IMR-90 (cell line): Measurements from ENCODE around the gene RNF144A. TPM values are rescaled to one million over a fixed set of nuclear protein-coding genes. Genes with fewer than 3 reads are reported as not detected.

Source experiments
- ATAC-seq: fragments of 200-7000 bp; cut with Tn5 transposase; 2 replicates; pipeline ENCODE4 v1.9.1; 2020; ENCODE audit warnings: low read depth, mild to moderate bottlenecking, moderate library complexity
- BruUV-seq: library from RNA; stranded (reverse); fragments of 400-500 nt; replicated peaks from 2 replicates; lab custom pipeline; 2021; lab: Mats Ljungman, UMichigan
- CTCF ChIA-PET: fragments of 300-600 bp; formaldehyde crosslinking; extraction: SDS; loops from one replicate; lab custom pipeline; 2021; ENCODE audit warnings: antibody characterized with exemption; lab: Yijun Ruan, JAX
- POLR2A ChIA-PET: fragments of 300-600 bp; sonication (Branson Sonifier 250); formaldehyde crosslinking; loops from one replicate; lab custom pipeline; 2022; ENCODE audit warnings: antibody characterized with exemption; ENCODE audit not compliant: unreplicated experiment; lab: Charles Lee
- DNase-seq: peaks from one replicate; pipeline ENCODE4 v3.0.0; 2013
- H2AFZ ChIP-seq: replicated peaks from 2 replicates; pipeline ENCODE3; 2013; ENCODE audit warnings: low read length, mild to moderate bottlenecking; ENCODE audit not compliant: poor library complexity
- H2AK5ac ChIP-seq: 2 replicates; pipeline ENCODE4 v1.6.1; 2013; ENCODE audit warnings: low read depth, low read length, inconsistent platforms
- H2AK9ac ChIP-seq: replicated peaks from 2 replicates; pipeline ENCODE3; 2013; ENCODE audit warnings: mild to moderate bottlenecking, low read depth, low read length, moderate library complexity; ENCODE audit not compliant: poor library complexity
- H2BK120ac ChIP-seq: 2 replicates; pipeline ENCODE4 v1.6.1; 2013; ENCODE audit warnings: low read depth, low read length, inconsistent platforms
- H2BK15ac ChIP-seq: 3 replicates; pipeline ENCODE4 v1.6.1; 2013; ENCODE audit warnings: low read depth, low read length, inconsistent platforms
- H2BK20ac ChIP-seq: 2 replicates; pipeline ENCODE4 v1.6.1; 2013; ENCODE audit warnings: low read depth, mild to moderate bottlenecking, inconsistent platforms, low read length, moderate library complexity
- H2BK5ac ChIP-seq: 2 replicates; pipeline ENCODE4 v1.6.1; 2013; ENCODE audit warnings: mild to moderate bottlenecking, low read depth, low read length, inconsistent platforms; ENCODE audit not compliant: poor library complexity, severe bottlenecking
- H3K14ac ChIP-seq: replicated peaks from 2 replicates; pipeline ENCODE4 v1.6.1; 2013; ENCODE audit warnings: low read depth, low read length, inconsistent platforms
- H3K18ac ChIP-seq: 2 replicates; pipeline ENCODE4 v1.6.1; 2013; ENCODE audit warnings: low read depth, low read length, control low read depth
- H3K23ac ChIP-seq: 2 replicates; pipeline ENCODE4 v1.6.1; 2013; ENCODE audit warnings: low read depth, low read length, inconsistent platforms
- H3K27ac ChIP-seq: 2 replicates; pipeline ENCODE4 v1.5.1; 2013; ENCODE audit warnings: mild to moderate bottlenecking, control low read depth, low read length; ENCODE audit not compliant: insufficient read depth
- H3K27me3 ChIP-seq: 2 replicates; pipeline ENCODE4 v1.6.1; 2013; ENCODE audit warnings: low read length; ENCODE audit not compliant: control insufficient read depth, insufficient read depth
- H3K36me3 ChIP-seq: 2 replicates; pipeline ENCODE4 v1.6.1; 2013; ENCODE audit warnings: low read length, mixed read lengths; ENCODE audit not compliant: control insufficient read depth, insufficient read depth
- H3K4ac ChIP-seq: 2 replicates; pipeline ENCODE4 v1.6.1; 2013; ENCODE audit warnings: low read depth, low read length, inconsistent platforms
- H3K4me1 ChIP-seq: 2 replicates; pipeline ENCODE4 v1.6.1; 2013; ENCODE audit warnings: low read length, mixed read lengths; ENCODE audit not compliant: control insufficient read depth, insufficient read depth
- H3K4me2 ChIP-seq: 2 replicates; pipeline ENCODE4 v1.6.1; 2013; ENCODE audit warnings: low read depth, mild to moderate bottlenecking, control low read depth, low read length, moderate library complexity
- H3K4me3 ChIP-seq: 2 replicates; pipeline ENCODE4 v1.5.1; 2013; ENCODE audit warnings: low read depth, mild to moderate bottlenecking, control low read depth, low read length, moderate library complexity; ENCODE audit not compliant: insufficient read depth
- H3K56ac ChIP-seq: 2 replicates; pipeline ENCODE4 v1.6.1; 2013; ENCODE audit warnings: low read length, inconsistent platforms; ENCODE audit not compliant: insufficient read depth; ENCODE audit errors: extremely low read depth
- H3K79me1 ChIP-seq, 2 experiments: 2 replicates each; pipeline ENCODE4 v1.6.1; 2013; ENCODE audit warnings: low read length in 2 of 2, inconsistent platforms in 1 of 2, low read depth in 1 of 2
- H3K9ac ChIP-seq: 2 replicates; pipeline ENCODE4 v1.6.1; 2013; ENCODE audit warnings: low read depth, low read length, control low read depth
- H3K9me1 ChIP-seq: 2 replicates; pipeline ENCODE4 v1.6.1; 2013; ENCODE audit warnings: low read length, inconsistent platforms; ENCODE audit not compliant: insufficient read depth
- H3K9me3 ChIP-seq: 2 replicates; pipeline ENCODE4 v1.6.1; 2013; ENCODE audit warnings: low read length; ENCODE audit not compliant: control insufficient read depth, insufficient read depth
- H4K20me1 ChIP-seq: 2 replicates; pipeline ENCODE4 v1.6.1; 2013; ENCODE audit warnings: low read length, inconsistent platforms; ENCODE audit not compliant: insufficient read depth
- H4K5ac ChIP-seq: 2 replicates; pipeline ENCODE4 v1.6.1; 2013; ENCODE audit warnings: mild to moderate bottlenecking, low read depth, low read length, control low read depth
- H4K8ac ChIP-seq, 2 experiments: 2 replicates each; pipeline ENCODE4 v1.6.1; 2013; ENCODE audit warnings: low read depth in 2 of 2, low read length in 2 of 2, control low read depth in 1 of 2, inconsistent platforms in 1 of 2
- H4K91ac ChIP-seq: 2 replicates; pipeline ENCODE4 v1.6.1; 2013; ENCODE audit warnings: low read depth, low read length, inconsistent platforms; ENCODE audit not compliant: insufficient read depth
- BHLHE40 ChIP-seq: fragments of 150-350 bp; IDR thresholded peaks from 2 replicates; pipeline ENCODE4 v1.6.1; 2016; ENCODE audit warnings: mild to moderate bottlenecking, low read depth, low read length
- CHD1 ChIP-seq: IDR thresholded peaks from 2 replicates; pipeline ENCODE4 v1.6.1; 2012; ENCODE audit warnings: low read depth, low read length, improper control_type of control experiment
- FOS ChIP-seq: fragments of 150-350 bp; IDR thresholded peaks from 2 replicates; pipeline ENCODE4 v1.6.1; 2016; ENCODE audit warnings: low read depth, low read length
- MAFK ChIP-seq: IDR thresholded peaks from 2 replicates; pipeline ENCODE4 v1.6.1; 2012; ENCODE audit warnings: low read depth, low read length, improper control_type of control experiment
- MXI1 ChIP-seq: IDR thresholded peaks from 2 replicates; pipeline ENCODE4 v1.6.1; 2012; ENCODE audit warnings: low read depth, mild to moderate bottlenecking, low read length, moderate library complexity, borderline replicate concordance
- NFE2L2 ChIP-seq: fragments of 150-350 bp; IDR thresholded peaks from 2 replicates; pipeline ENCODE4 v1.6.1; 2016; ENCODE audit warnings: low read depth, mild to moderate bottlenecking, low read length
- POLR2A ChIP-seq: IDR thresholded peaks from 2 replicates; pipeline ENCODE4 v1.6.1; 2012; ENCODE audit warnings: mild to moderate bottlenecking, low read depth, low read length
- RAD21 ChIP-seq: IDR thresholded peaks from 2 replicates; pipeline ENCODE4 v1.6.1; 2012; ENCODE audit warnings: low read length, improper control_type of control experiment
- SMC3 ChIP-seq: fragments of 150-350 bp; IDR thresholded peaks from 2 replicates; pipeline ENCODE4 v1.6.1; 2016; ENCODE audit warnings: low read depth, mild to moderate bottlenecking, antibody characterized with exemption, low read length, moderate library complexity
- WGBS, 2 experiments: methylation state at CpG; one replicate each; pipeline versions ENCODE4 v1.1.5 to v1.1.7; 2013; ENCODE audit warnings: missing lambda C conversion rate in 2 of 2; ENCODE audit not compliant: insufficient read length in 1 of 2; ENCODE audit errors: extremely low coverage in 2 of 2; 5-methylcytosine and 5-hydroxymethylcytosine counted together
- dilution Hi-C: fragments of 300-500 bp; cut with HindIII; formaldehyde crosslinking; loops from one replicate; pipeline ENCODE4 v1.14.3; 2018; ENCODE audit warnings: low sequenced_read_pairs; ENCODE audit not compliant: unreplicated experiment
- in situ Hi-C: fragments of 300-500 bp; cut with MboI; formaldehyde crosslinking; loops from 3 replicates; pipeline ENCODE4 v1.14.3; 2019; ENCODE audit warnings: low sequenced_read_pairs, inconsistent platforms, mixed read lengths
- intact Hi-C: fragments of 100-400 bp; cut with micrococcal nuclease; formaldehyde crosslinking; loops from 2 replicates; pipeline ENCODE4 v1.10.0; 2022
- polyA plus RNA-seq, 3 experiments: library from polyadenylated mRNA; depleted of rRNA; stranded (reverse); fragments of >200 nt; gene quantifications; 2 replicates each; pipeline ENCODE4 v1.2.3, GENCODE V29; 2012; ENCODE audit warnings: low replicate concordance in 1 of 3
- total RNA-seq: library from RNA; depleted of rRNA; stranded (reverse); fragments of >200 nt; gene quantifications from 2 replicates; pipeline ENCODE4 v1.2.3, GENCODE V29; 2012
- TF ChIP-seq, protein P1 (sequence below): fragments of 150-350 bp; IDR thresholded peaks from 2 replicates; pipeline ENCODE4 v1.6.1; 2017; ENCODE audit warnings: mild to moderate bottlenecking, antibody characterized with exemption, low read length, low read depth
- TF ChIP-seq, protein P2 (sequence below): fragments of 150-350 bp; IDR thresholded peaks from 2 replicates; pipeline ENCODE4 v1.6.1; 2016; ENCODE audit warnings: low read depth, mild to moderate bottlenecking, low read length, moderate library complexity, borderline replicate concordance
- TF ChIP-seq, protein P3 (sequence below): conservative IDR thresholded peaks from 2 replicates; pipeline ENCODE4 v1.5.1; 2012; ENCODE audit warnings: mild to moderate bottlenecking, low read depth, low read length, improper control_type of control experiment

Gene RNF144A
- total and polyA plus RNA-seq, 2 of the 4 experiments (the other 2 are of a cell fraction) = 0.18 to 0.26 TPM

DNA sequence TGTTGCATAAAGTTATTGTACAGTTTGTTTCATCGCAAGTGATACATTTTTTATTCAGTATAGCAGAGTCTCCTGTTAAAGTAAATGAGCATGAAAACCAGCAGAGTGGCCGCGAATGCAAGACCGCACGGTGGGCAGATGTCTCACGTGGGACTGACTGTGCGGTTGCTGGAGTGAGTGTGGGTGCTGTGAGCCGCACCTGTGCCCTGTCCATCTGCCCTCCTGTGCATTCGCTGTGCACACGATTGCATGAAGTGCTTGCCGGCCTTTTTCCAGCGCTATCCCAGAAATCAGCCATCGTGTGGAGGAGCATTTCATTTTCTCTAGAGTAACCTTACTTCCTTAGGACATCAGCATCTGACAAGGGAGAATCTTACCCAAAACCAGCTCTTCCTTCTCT lies 118.7 kb downstream of the RNF144A start:
- Histone ChIP-seq H3K4me2 (no peak overlapping the region), H2AK9ac (no peak overlapping the region), H3K9ac (no peak overlapping the region), H3K27ac (no peak overlapping the region), H2BK5ac (no peak overlapping the region), H3K9me3 (no peaks in the 10 kb centered on the region; the same call in 1 of the 2 replicates), H3K9me1 (no peaks in the 10 kb centered on the region), H3K56ac (no peak overlapping the region), H4K20me1 (no peaks in the 10 kb centered on the region), H3K4me3 (no peak overlapping the region), H4K8ac (no peak overlapping the region), H4K5ac (no peak overlapping the region), H4K91ac (no peak overlapping the region), H3K4ac (no peak overlapping the region), H3K36me3 (no peaks in the 10 kb centered on the region), H2BK20ac (no peak overlapping the region), H3K79me1 (no peaks in the 10 kb centered on the region), H2AK5ac (no peak overlapping the region), H3K4me1 (no peaks in the 10 kb centered on the region), H2BK15ac (no peak overlapping the region), H3K27me3 (no peaks in the 10 kb centered on the region), H2BK120ac (no peak overlapping the region), H3K18ac (no peak overlapping the region), H2AFZ (no peak overlapping the region), H3K23ac (no peak overlapping the region), H3K14ac (no peak overlapping the region)
- TF ChIP-seq BHLHE40 (no peak), MXI1 (no peak), CHD1 (no peak), POLR2A (no peak), RAD21 (no peak), SMC3 (no peak), FOS (no peak), MAFK (no peak), NFE2L2 (no peak)
- TF ChIP-seq, protein P1, sequence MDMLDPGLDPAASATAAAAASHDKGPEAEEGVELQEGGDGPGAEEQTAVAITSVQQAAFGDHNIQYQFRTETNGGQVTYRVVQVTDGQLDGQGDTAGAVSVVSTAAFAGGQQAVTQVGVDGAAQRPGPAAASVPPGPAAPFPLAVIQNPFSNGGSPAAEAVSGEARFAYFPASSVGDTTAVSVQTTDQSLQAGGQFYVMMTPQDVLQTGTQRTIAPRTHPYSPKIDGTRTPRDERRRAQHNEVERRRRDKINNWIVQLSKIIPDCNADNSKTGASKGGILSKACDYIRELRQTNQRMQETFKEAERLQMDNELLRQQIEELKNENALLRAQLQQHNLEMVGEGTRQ = no peak
- TF ChIP-seq, protein P2, sequence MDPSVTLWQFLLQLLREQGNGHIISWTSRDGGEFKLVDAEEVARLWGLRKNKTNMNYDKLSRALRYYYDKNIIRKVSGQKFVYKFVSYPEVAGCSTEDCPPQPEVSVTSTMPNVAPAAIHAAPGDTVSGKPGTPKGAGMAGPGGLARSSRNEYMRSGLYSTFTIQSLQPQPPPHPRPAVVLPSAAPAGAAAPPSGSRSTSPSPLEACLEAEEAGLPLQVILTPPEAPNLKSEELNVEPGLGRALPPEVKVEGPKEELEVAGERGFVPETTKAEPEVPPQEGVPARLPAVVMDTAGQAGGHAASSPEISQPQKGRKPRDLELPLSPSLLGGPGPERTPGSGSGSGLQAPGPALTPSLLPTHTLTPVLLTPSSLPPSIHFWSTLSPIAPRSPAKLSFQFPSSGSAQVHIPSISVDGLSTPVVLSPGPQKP = no peak
- TF ChIP-seq, protein P3, sequence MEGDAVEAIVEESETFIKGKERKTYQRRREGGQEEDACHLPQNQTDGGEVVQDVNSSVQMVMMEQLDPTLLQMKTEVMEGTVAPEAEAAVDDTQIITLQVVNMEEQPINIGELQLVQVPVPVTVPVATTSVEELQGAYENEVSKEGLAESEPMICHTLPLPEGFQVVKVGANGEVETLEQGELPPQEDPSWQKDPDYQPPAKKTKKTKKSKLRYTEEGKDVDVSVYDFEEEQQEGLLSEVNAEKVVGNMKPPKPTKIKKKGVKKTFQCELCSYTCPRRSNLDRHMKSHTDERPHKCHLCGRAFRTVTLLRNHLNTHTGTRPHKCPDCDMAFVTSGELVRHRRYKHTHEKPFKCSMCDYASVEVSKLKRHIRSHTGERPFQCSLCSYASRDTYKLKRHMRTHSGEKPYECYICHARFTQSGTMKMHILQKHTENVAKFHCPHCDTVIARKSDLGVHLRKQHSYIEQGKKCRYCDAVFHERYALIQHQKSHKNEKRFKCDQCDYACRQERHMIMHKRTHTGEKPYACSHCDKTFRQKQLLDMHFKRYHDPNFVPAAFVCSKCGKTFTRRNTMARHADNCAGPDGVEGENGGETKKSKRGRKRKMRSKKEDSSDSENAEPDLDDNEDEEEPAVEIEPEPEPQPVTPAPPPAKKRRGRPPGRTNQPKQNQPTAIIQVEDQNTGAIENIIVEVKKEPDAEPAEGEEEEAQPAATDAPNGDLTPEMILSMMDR = no peak
- no peak for DNase-seq
- ChIA-PET POLR2A (no interaction called here), CTCF (interaction anchor here (0.9 kb wide), 1 partner anchor 139 kb away, joined by 3 read pairs; no protein-coding TSS in a partner anchor)
- no peak for ATAC-seq
- intact Hi-C loops = no loop called here
- dilution Hi-C loops = no loop called here
- 87% methylated on average over 10 of the region's 13 CpGs; no CpG with 5 or more reads in 1 of the 2 experiments for WGBS, 2 experiments
- no TSS peak for BruUV-seq
- in situ Hi-C loops = no loop called here
